GM18867 (cell line): ENCODE data around the gene TAB2.
"Not testable (repeated sequence)": the region's sequence is repeated elsewhere in the genome, so short reads cannot be mapped to it uniquely, and the experiment has no call there.

Experiments
- ATAC-seq: cut with Tn5 transposase; IDR thresholded peaks from one replicate; pipeline ENCODE4 v1.9.1; 2021; ENCODE audit warnings: mild to moderate bottlenecking, moderate library complexity; ENCODE audit not compliant: unreplicated experiment

Gene TAB2

GRCh38 chr6:149439626-149440025 lies 122.1 kb downstream of the TAB2 start:
- ATAC-seq, result no peak

- no peak for ATAC-seq
These were observed 123.5 kb downstream of the TAB2 start for GRCh38 chr6:149440735-149441671.

GRCh38 chr6:149441740-149442139 lies 124.2 kb downstream of the TAB2 start:
- ATAC-seq, result no peak

GRCh38 chr6:149443411-149444181 lies 126.1 kb downstream of the TAB2 start:
- ATAC-seq, result no peak

GRCh38 chr6:149444360-149445094 lies 127.0 kb downstream of the TAB2 start:
- ATAC-seq, result not testable (repeated sequence)

- peak; percentile 38 for ATAC-seq
These were observed 127.6 kb downstream of the TAB2 start for GRCh38 chr6:149445095-149445466.

- peak; percentile 21 for ATAC-seq
These were observed 128.1 kb downstream of the TAB2 start for GRCh38 chr6:149445573-149445972.

GRCh38 chr6:149446791-149447376 lies 129.4 kb downstream of the TAB2 start:
- ATAC-seq, result no peak

- ATAC-seq, result no peak
These were observed 131.4 kb downstream of the TAB2 start for GRCh38 chr6:149448821-149449453.

GRCh38 chr6:149449831-149450678 lies 132.5 kb downstream of the TAB2 start:
- no peak for ATAC-seq

GRCh38 chr6:149450679-149451375 lies 133.3 kb downstream of the TAB2 start:
- ATAC-seq, result no peak

- no peak for ATAC-seq
These were observed 134.0 kb downstream of the TAB2 start for GRCh38 chr6:149451376-149452036.

- ATAC-seq, result no peak
These were observed 134.8 kb downstream of the TAB2 start for GRCh38 chr6:149452037-149452939.

GRCh38 chr6:149453597-149454345 lies 136.3 kb downstream of the TAB2 start:
- ATAC-seq, result no peak

GRCh38 chr6:149454346-149454848 lies 136.9 kb downstream of the TAB2 start:
- ATAC-seq, result no peak

GRCh38 chr6:149455031-149455732 lies 137.7 kb downstream of the TAB2 start:
- no peak for ATAC-seq
